ENCODE results near the gene CRNKL1.
"Not testable (repeated sequence)": the region's sequence is repeated elsewhere in the genome, so short reads cannot be mapped to it uniquely, and the experiment has no call there.

CRNKL1 gene

GRCh38 chr20:20010639-20011500 lies 41.4 kb downstream of the CRNKL1 start:
- DNase-seq (ENCODE audit: low read depth) = no peak

- DNase-seq (ENCODE audit: low read depth) = no peak
Measured at GRCh38 chr20:20009784-20010253, 42.4 kb downstream of the CRNKL1 start.

GRCh38 chr20:20005342-20005741 lies 46.9 kb downstream of the CRNKL1 start:
- no peak for DNase-seq (ENCODE audit: low read depth)

GRCh38 chr20:20003955-20004322 lies 48.3 kb downstream of the CRNKL1 start:
- not testable (repeated sequence) for DNase-seq (ENCODE audit: low read depth)

GRCh38 chr20:20003031-20003954 lies 49.0 kb downstream of the CRNKL1 start:
- no peak for DNase-seq (ENCODE audit: low read depth)

GRCh38 chr20:20002101-20002998 lies 49.9 kb downstream of the CRNKL1 start:
- DNase-seq (ENCODE audit: low read depth) = no peak

- no peak for DNase-seq (ENCODE audit: low read depth)
Measured at GRCh38 chr20:20000211-20000968, 51.9 kb downstream of the CRNKL1 start.

GRCh38 chr20:19998990-19999705 lies 53.1 kb downstream of the CRNKL1 start:
- no peak for DNase-seq (ENCODE audit: low read depth)

- no peak for DNase-seq (ENCODE audit: low read depth)
Measured at GRCh38 chr20:19996917-19997316, 55.3 kb downstream of the CRNKL1 start.

GRCh38 chr20:19996222-19996621 lies 56.0 kb downstream of the CRNKL1 start:
- DNase-seq (ENCODE audit: low read depth) = no peak

- no peak for DNase-seq (ENCODE audit: low read depth)
Measured at GRCh38 chr20:19995220-19995863, 56.9 kb downstream of the CRNKL1 start.

GRCh38 chr20:19993958-19994669 lies 58.2 kb downstream of the CRNKL1 start:
- DNase-seq (ENCODE audit: low read depth) = no peak

- no peak for DNase-seq (ENCODE audit: low read depth)
Measured at GRCh38 chr20:19992996-19993908, 59.0 kb downstream of the CRNKL1 start.

GRCh38 chr20:19991854-19992253 lies 60.4 kb downstream of the CRNKL1 start:
- DNase-seq (ENCODE audit: low read depth) = no peak

GRCh38 chr20:19991308-19991707 lies 61.0 kb downstream of the CRNKL1 start:
- no peak for DNase-seq (ENCODE audit: low read depth)

GRCh38 chr20:19990850-19991249 lies 61.4 kb downstream of the CRNKL1 start:
- no peak for DNase-seq (ENCODE audit: low read depth)

- DNase-seq (ENCODE audit: low read depth) = no peak
Measured at GRCh38 chr20:19987046-19987445, 65.2 kb downstream of the CRNKL1 start.

GRCh38 chr20:19986419-19986818 lies 65.8 kb downstream of the CRNKL1 start:
- DNase-seq (ENCODE audit: low read depth) = no peak
